Vagina (tissue), 2 donors: ENCODE measurements around the gene COL27A1.

Source experiments
- CTCF ChIP-seq, 3 experiments: fragments of 450-650 bp in 2 of 3; fragments of 200-600 bp in 1 of 3; sonication (generic) in 1 of 3; IDR thresholded peaks; one replicate each; pipeline ENCODE4 v1.5.1; 2017 to 2019; ENCODE audit warnings: antibody characterized with exemption in 3 of 3, mild to moderate bottlenecking in 2 of 3, moderate library complexity in 2 of 3
- POLR2AphosphoS5 ChIP-seq, 2 donors: sonication (generic); formaldehyde crosslinking; IDR thresholded peaks; one replicate each; pipeline ENCODE4 v1.9.0; 2017; ENCODE audit warnings: antibody characterized with exemption in 2 of 2, mild to moderate bottlenecking in 2 of 2, low read depth in 1 of 2; ENCODE audit not compliant: insufficient read depth in 1 of 2

DNA sequence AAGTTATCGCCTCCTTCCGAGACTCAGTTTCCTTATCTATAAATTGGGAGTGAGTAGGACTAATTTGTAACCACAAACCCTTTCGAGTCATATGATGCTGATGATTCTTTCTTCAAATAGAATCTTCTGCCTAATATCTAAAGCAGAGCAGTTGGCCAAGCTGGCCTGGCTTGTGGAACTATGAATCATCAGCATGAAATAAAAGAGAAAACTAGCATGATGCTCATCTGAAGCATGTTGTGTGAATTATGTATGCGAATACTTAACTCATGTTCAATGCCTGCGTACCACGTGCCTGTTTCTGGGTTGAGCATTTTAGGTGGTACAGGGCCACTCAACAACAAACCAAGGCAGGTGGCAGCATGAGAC, 152.5 kb downstream of the COL27A1 start:
- TF ChIP-seq CTCF (IDR thresholded peaks at IDR 0.05): no peak
- TF ChIP-seq POLR2AphosphoS5 (IDR thresholded peaks at IDR 0.05; ENCODE audit: insufficient read depth in 1 of 2, low read depth in 1 of 2): no peak
